Measurements from ENCODE around the gene TMEM117.

- TF ChIP-seq, protein P1, sequence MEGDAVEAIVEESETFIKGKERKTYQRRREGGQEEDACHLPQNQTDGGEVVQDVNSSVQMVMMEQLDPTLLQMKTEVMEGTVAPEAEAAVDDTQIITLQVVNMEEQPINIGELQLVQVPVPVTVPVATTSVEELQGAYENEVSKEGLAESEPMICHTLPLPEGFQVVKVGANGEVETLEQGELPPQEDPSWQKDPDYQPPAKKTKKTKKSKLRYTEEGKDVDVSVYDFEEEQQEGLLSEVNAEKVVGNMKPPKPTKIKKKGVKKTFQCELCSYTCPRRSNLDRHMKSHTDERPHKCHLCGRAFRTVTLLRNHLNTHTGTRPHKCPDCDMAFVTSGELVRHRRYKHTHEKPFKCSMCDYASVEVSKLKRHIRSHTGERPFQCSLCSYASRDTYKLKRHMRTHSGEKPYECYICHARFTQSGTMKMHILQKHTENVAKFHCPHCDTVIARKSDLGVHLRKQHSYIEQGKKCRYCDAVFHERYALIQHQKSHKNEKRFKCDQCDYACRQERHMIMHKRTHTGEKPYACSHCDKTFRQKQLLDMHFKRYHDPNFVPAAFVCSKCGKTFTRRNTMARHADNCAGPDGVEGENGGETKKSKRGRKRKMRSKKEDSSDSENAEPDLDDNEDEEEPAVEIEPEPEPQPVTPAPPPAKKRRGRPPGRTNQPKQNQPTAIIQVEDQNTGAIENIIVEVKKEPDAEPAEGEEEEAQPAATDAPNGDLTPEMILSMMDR (IDR thresholded peaks at IDR 0.05), result no peak
- TF ChIP-seq POLR2A (IDR thresholded peaks at IDR 0.05) (no peak), EP300 (IDR thresholded peaks at IDR 0.05) (no peak), POLR2AphosphoS5 (IDR thresholded peaks at IDR 0.05) (no peak)
Measured at GRCh38 chr12:43988838-43989560, 153.1 kb downstream of the TMEM117 start.

Measured in sigmoid colon (tissue), 4 donors.